ENCODE measurements around the gene FGD5. TPM values are rescaled to one million over a fixed set of nuclear protein-coding genes. Genes with fewer than 3 reads are reported as not detected.

FGD5 gene
- total RNA-seq, 4 donors from 2014 or later, result 0.80 to 12.0 (median 3.9) TPM

GRCh38 chr3:14938954-14939353 is 120.2 kb downstream of the FGD5 start:
- TF ChIP-seq CTCF (IDR thresholded peaks at IDR 0.05) (no peak), POLR2A (IDR thresholded peaks at IDR 0.05) (no peak)
- no peak for DNase-seq
- WGBS, 2 donors, result 57 to 83% methylated on average over 3 of the region's 4 CpGs
- intact Hi-C loops (cut with DNase I), result no loop called here
- Histone ChIP-seq H3K27ac (no peak overlapping the region), H3K36me3 (peaks cover 3 to 24% (median 3%) of the 10 kb centered on the region in 3 donors), H3K4me3 (no peak overlapping the region), H3K27me3 (no peaks in the 10 kb centered on the region), H3K4me1 (peaks cover 0 to 12% (median 0%) of the 10 kb centered on the region in 3 donors), H3K9me3 (no peaks in the 10 kb centered on the region)

- peaks cover 10 to 37% (median 16%) of the 10 kb centered on the region in 3 donors for H3K4me1 ChIP-seq
- no peak overlapping the region for H3K27ac ChIP-seq
- WGBS, 2 donors, result 89 to 100% methylated on average over 1 of the region's 1 CpG
- H3K27me3 ChIP-seq, result no peaks in the 10 kb centered on the region
- H3K4me3 ChIP-seq, result no peak overlapping the region
- intact Hi-C loops (cut with DNase I), result no loop called here
- DNase-seq, result no peak
- no peak for TF ChIP-seq CTCF (IDR thresholded peaks at IDR 0.05)
- TF ChIP-seq POLR2A (IDR thresholded peaks at IDR 0.05), result no peak
- no peaks in the 10 kb centered on the region for H3K9me3 ChIP-seq
- H3K36me3 ChIP-seq, result peaks cover 8 to 36% (median 12%) of the 10 kb centered on the region in 3 donors
These were observed 123.1 kb downstream of the FGD5 start for GRCh38 chr3:14941871-14942270.

- no peak for DNase-seq
- intact Hi-C loops (cut with DNase I), result no loop called here
- H3K4me1 ChIP-seq, result peaks cover 10 to 37% (median 16%) of the 10 kb centered on the region in 3 donors
- H3K36me3 ChIP-seq, result peaks cover 8 to 36% (median 12%) of the 10 kb centered on the region in 3 donors
- H3K27ac ChIP-seq, result no peak overlapping the region
- TF ChIP-seq CTCF (IDR thresholded peaks at IDR 0.05) (no peak), POLR2A (IDR thresholded peaks at IDR 0.05) (no peak)
- H3K27me3 ChIP-seq, result no peaks in the 10 kb centered on the region
- no peaks in the 10 kb centered on the region for H3K9me3 ChIP-seq
- no peak overlapping the region for H3K4me3 ChIP-seq
These were observed 124.3 kb downstream of the FGD5 start for GRCh38 chr3:14943042-14943441.

GRCh38 chr3:14946236-14946635 is 127.5 kb downstream of the FGD5 start:
- Histone ChIP-seq H3K27ac (peak overlapping the region in 3 of 4 donors; percentile 97 to 100 (median 99)), H3K4me1 (peaks cover 15 to 65% (median 31%) of the 10 kb centered on the region in 3 donors), H3K4me3 (peak overlapping the region; percentile 74 to 94 (median 82)), H3K36me3 (peaks cover 8 to 36% (median 12%) of the 10 kb centered on the region in 3 donors), H3K27me3 (no peaks in the 10 kb centered on the region), H3K9me3 (no peaks in the 10 kb centered on the region)
- DNase-seq, result no peak
- TF ChIP-seq POLR2A (IDR thresholded peaks at IDR 0.05) (no peak), CTCF (IDR thresholded peaks at IDR 0.05) (no peak)
- intact Hi-C loops (cut with DNase I), result no loop called here
- 15 to 33% methylated on average over 4 of the region's 4 CpGs for WGBS, 2 donors

GRCh38 chr3:14946739-14947099 is 128.0 kb downstream of the FGD5 start:
- DNase-seq, result no peak

More at GRCh38 chr3:14946739-14947099, 128.0 kb downstream of the FGD5 start:
- Histone ChIP-seq H3K9me3 (no peaks in the 10 kb centered on the region), H3K27me3 (no peaks in the 10 kb centered on the region), H3K27ac (peak overlapping the region; percentile 97 to 100 (median 100)), H3K36me3 (peaks cover 8 to 36% (median 12%) of the 10 kb centered on the region in 3 donors), H3K4me1 (peaks cover 15 to 65% (median 31%) of the 10 kb centered on the region in 3 donors), H3K4me3 (peak overlapping the region; percentile 74 to 94 (median 82))
- TF ChIP-seq POLR2A (IDR thresholded peaks at IDR 0.05), result no peak
- no peak for TF ChIP-seq CTCF (IDR thresholded peaks at IDR 0.05)
- intact Hi-C loops (cut with DNase I), result no loop called here
- 0% methylated on average over 6 to 8 of the region's 8 CpGs for WGBS, 2 donors

Data from esophagus squamous epithelium (tissue), 5 donors.